Dedifferentiated amniotic fluid mesenchymal stem cell (primary cell): ENCODE measurements around the gene CCNL2.
"Not testable (repeated sequence)": the region's sequence is repeated elsewhere in the genome, so short reads cannot be mapped to it uniquely, and the experiment has no call there.

Source experiments
- DNase-seq: peaks from one replicate; pipeline ENCODE4 v3.0.0-alpha.2; 2016; ENCODE audit errors: extremely low spot score

Gene CCNL2

GRCh38 chr1:1432274-1432950, 33.3 kb upstream of the CCNL2 start:
- no peak for DNase-seq

GRCh38 chr1:1431845-1432273, 32.7 kb upstream of the CCNL2 start:
- no peak for DNase-seq

- no peak for DNase-seq
Observed at GRCh38 chr1:1430992-1431844, 32.1 kb upstream of the CCNL2 start.

GRCh38 chr1:1430114-1430982, 31.2 kb upstream of the CCNL2 start:
- no peak for DNase-seq

GRCh38 chr1:1429671-1430073, 30.5 kb upstream of the CCNL2 start:
- no peak for DNase-seq

GRCh38 chr1:1428967-1429366, 29.8 kb upstream of the CCNL2 start:
- not testable (repeated sequence) for DNase-seq

- no peak for DNase-seq
Observed at GRCh38 chr1:1428174-1428573, 29.0 kb upstream of the CCNL2 start.

GRCh38 chr1:1427820-1428148, 28.6 kb upstream of the CCNL2 start:
- DNase-seq = no peak

GRCh38 chr1:1427106-1427819, 28.1 kb upstream of the CCNL2 start:
- DNase-seq = no peak

- no peak for DNase-seq
Observed at GRCh38 chr1:1426496-1427105, 27.5 kb upstream of the CCNL2 start.

GRCh38 chr1:1425753-1426495, 26.8 kb upstream of the CCNL2 start:
- DNase-seq = no peak

GRCh38 chr1:1425426-1425752, 26.3 kb upstream of the CCNL2 start:
- no peak for DNase-seq

GRCh38 chr1:1424707-1425106, 25.6 kb upstream of the CCNL2 start:
- no peak for DNase-seq

- no peak for DNase-seq
Observed at GRCh38 chr1:1423245-1423597, 24.1 kb upstream of the CCNL2 start.

GRCh38 chr1:1422465-1423244, 23.5 kb upstream of the CCNL2 start:
- no peak for DNase-seq

GRCh38 chr1:1421907-1422464, 22.9 kb upstream of the CCNL2 start:
- no peak for DNase-seq

- DNase-seq = no peak
Observed at GRCh38 chr1:1421147-1421906, 22.2 kb upstream of the CCNL2 start, which contains the start of gene ANKRD65. Gene ANKRD65, minus strand, starts transcription at chr1:1421276. Its CDS starts 271 bp downstream, at chr1:1421005.

GRCh38 chr1:1420654-1421141, 21.6 kb upstream of the CCNL2 start:
- no peak for DNase-seq
